Lung (tissue), 12 donors: ENCODE results near the gene TSPAN32. TPM values are rescaled to one million over a fixed set of nuclear protein-coding genes. Genes with fewer than 3 reads are reported as not detected.

Experiments
- ATAC-seq: fragments of 200-7000 bp; cut with Tn5 transposase; one replicate; pipeline ENCODE4 v1.9.1; 2020; ENCODE audit warnings: moderate number of reproducible peaks; ENCODE audit not compliant: insufficient read depth, low FRiP score
- DNase-seq, 3 donors: peaks; one replicate each; pipeline ENCODE4 v3.0.0-alpha.2; 2013 to 2017
- H3K27ac ChIP-seq, 2 donors: one replicate each; pipeline ENCODE4 v1.5.1; 2013; ENCODE audit warnings: mild to moderate bottlenecking in 2 of 2, moderate library complexity in 2 of 2, control low read depth in 1 of 2, inconsistent platforms in 1 of 2, low read depth in 1 of 2, low read length in 1 of 2
- H3K27me3 ChIP-seq, 3 donors: one replicate each; pipeline ENCODE4 v1.5.1; 2013; ENCODE audit warnings: low read length in 2 of 3; ENCODE audit not compliant: control insufficient read depth in 3 of 3, insufficient read depth in 3 of 3
- H3K36me3 ChIP-seq, 4 donors: one replicate each; pipeline ENCODE4 v1.5.1; 2013; ENCODE audit warnings: low read length in 4 of 4, mild to moderate bottlenecking in 1 of 4, moderate library complexity in 1 of 4; ENCODE audit not compliant: control insufficient read depth in 4 of 4, insufficient read depth in 4 of 4
- H3K4me1 ChIP-seq, 5 donors: one replicate each; pipeline ENCODE4 v1.5.1; 2013; ENCODE audit warnings: low read length in 5 of 5, mild to moderate bottlenecking in 2 of 5, moderate library complexity in 1 of 5; ENCODE audit not compliant: control insufficient read depth in 5 of 5, insufficient read depth in 5 of 5
- H3K4me3 ChIP-seq: one replicate; pipeline ENCODE4 v1.5.1; 2013; ENCODE audit warnings: mild to moderate bottlenecking, control low read depth, moderate library complexity
- H3K9ac ChIP-seq, 2 donors: one replicate each; pipeline ENCODE4 v1.5.1; 2013; ENCODE audit warnings: low read length in 2 of 2, control low read depth in 1 of 2; ENCODE audit not compliant: insufficient read depth in 1 of 2
- H3K9me3 ChIP-seq, 4 donors: one replicate each; pipeline ENCODE4 v1.5.1; 2013; ENCODE audit warnings: low read length in 3 of 4, mild to moderate bottlenecking in 1 of 4, moderate library complexity in 1 of 4; ENCODE audit not compliant: control insufficient read depth in 4 of 4, insufficient read depth in 3 of 4
- WGBS, 2 donors: extraction: QIAGEN DNeasy Blood & Tissue Kit; methylation state at CpG; one replicate each; pipeline ENCODE4 v1.1.7; 2013; 5-methylcytosine and 5-hydroxymethylcytosine counted together
- polyA plus RNA-seq, 2 donors: library from polyadenylated mRNA; stranded (reverse); fragments of 200-250 nt; gene quantifications; one replicate each; pipeline ENCODE4 v1.2.1, GENCODE V29; 2013
- total RNA-seq, 2 donors: library from RNA; depleted of rRNA in 1 of 2; stranded (reverse); fragments of >200 nt in 1 of 2; gene quantifications; one replicate each; pipeline ENCODE4 v1.2.1, GENCODE V29; 2014 to 2021
- TF ChIP-seq, protein P1 (sequence below): IDR thresholded peaks from 2 replicates; pipeline ENCODE4 v1.5.1; 2012; ENCODE audit warnings: mild to moderate bottlenecking; ENCODE audit errors: control extremely low read depth, extremely low read depth
- donor health status: control.
- donor health status: control.
- donor health status: Bipolar disorder and iron deficiency.
- donor health status: healthy.
- donor health status: DM: yes; HTN: yes; CAD: no.

Gene TSPAN32
- total and polyA plus RNA-seq, 4 donors, result 6.1 to 7.6 (median 7.1) TPM

DNA sequence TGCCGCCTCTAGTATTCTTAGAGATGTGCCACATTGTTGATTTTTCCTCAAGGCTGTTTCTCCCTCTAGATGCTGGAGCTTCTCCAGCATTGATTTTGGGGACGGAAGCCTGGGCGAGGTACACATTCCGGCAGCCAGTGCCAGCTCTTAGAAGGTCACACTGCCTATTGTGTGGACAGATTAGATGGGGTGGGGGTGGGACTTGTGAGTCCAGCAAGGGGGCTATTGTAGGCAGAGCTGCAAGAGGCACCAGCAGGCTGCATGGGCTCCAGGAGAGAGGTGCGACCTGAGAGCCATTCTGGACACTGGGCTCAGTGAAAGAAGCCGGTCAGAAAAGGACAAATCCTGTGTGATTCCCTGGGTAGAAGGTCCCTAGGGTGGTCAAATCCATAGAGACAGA is 12.5 kb upstream of the TSPAN32 start:
- H3K27ac ChIP-seq, result peak overlapping the region in 1 of 2 donors; percentile 58
- ATAC-seq, result no peak
- peak in 1 of 3 donors; percentile 10 for DNase-seq

DNA sequence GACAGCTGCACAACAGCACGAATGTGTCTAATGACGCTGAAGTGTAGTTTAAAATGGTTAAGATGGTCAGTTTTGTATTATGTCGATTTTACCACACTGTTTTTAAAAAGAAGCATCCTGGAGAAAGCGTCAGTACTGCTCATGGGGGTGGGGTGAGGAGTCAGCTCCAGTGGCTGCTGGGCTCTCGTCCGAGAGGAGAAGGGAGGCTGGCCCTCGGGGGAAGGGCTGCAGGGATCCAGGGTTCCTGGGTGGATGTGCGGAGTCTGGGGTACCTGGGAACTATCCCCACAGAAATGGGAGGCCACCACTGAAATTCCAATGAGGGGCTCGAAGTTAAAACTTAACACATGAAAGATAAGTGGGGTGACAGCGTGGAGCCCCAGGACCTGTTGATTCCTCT is 12.0 kb upstream of the TSPAN32 start:
- no peaks in the 10 kb centered on the region for H3K9me3 ChIP-seq
- DNase-seq (peak in 1 of 3 donors; percentile 16), ATAC-seq (no peak)
- H3K36me3 ChIP-seq, result no peaks in the 10 kb centered on the region
- H3K4me3 ChIP-seq, result no peak overlapping the region
- 72 to 88% methylated on average over 10 of the region's 10 CpGs for WGBS, 2 donors
- H3K27ac ChIP-seq, result peak overlapping the region in 1 of 2 donors; percentile 58
- H3K9ac ChIP-seq, result no peak overlapping the region
- TF ChIP-seq, protein P1, sequence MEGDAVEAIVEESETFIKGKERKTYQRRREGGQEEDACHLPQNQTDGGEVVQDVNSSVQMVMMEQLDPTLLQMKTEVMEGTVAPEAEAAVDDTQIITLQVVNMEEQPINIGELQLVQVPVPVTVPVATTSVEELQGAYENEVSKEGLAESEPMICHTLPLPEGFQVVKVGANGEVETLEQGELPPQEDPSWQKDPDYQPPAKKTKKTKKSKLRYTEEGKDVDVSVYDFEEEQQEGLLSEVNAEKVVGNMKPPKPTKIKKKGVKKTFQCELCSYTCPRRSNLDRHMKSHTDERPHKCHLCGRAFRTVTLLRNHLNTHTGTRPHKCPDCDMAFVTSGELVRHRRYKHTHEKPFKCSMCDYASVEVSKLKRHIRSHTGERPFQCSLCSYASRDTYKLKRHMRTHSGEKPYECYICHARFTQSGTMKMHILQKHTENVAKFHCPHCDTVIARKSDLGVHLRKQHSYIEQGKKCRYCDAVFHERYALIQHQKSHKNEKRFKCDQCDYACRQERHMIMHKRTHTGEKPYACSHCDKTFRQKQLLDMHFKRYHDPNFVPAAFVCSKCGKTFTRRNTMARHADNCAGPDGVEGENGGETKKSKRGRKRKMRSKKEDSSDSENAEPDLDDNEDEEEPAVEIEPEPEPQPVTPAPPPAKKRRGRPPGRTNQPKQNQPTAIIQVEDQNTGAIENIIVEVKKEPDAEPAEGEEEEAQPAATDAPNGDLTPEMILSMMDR, result no peak
- H3K27me3 ChIP-seq, result no peaks in the 10 kb centered on the region
- H3K4me1 ChIP-seq, result peaks cover 0 to 17% (median 4%) of the 10 kb centered on the region in 5 donors

More for the DNA sequence above, 12.5 kb upstream of the TSPAN32 start:
- 71 to 77% methylated on average over 6 of the region's 6 CpGs for WGBS, 2 donors
- Histone ChIP-seq H3K9me3 (no peaks in the 10 kb centered on the region), H3K4me3 (no peak overlapping the region), H3K4me1 (peaks cover 0 to 17% (median 4%) of the 10 kb centered on the region in 5 donors), H3K27me3 (no peaks in the 10 kb centered on the region), H3K9ac (no peak overlapping the region), H3K36me3 (no peaks in the 10 kb centered on the region)
- TF ChIP-seq, protein P1, result no peak

DNA sequence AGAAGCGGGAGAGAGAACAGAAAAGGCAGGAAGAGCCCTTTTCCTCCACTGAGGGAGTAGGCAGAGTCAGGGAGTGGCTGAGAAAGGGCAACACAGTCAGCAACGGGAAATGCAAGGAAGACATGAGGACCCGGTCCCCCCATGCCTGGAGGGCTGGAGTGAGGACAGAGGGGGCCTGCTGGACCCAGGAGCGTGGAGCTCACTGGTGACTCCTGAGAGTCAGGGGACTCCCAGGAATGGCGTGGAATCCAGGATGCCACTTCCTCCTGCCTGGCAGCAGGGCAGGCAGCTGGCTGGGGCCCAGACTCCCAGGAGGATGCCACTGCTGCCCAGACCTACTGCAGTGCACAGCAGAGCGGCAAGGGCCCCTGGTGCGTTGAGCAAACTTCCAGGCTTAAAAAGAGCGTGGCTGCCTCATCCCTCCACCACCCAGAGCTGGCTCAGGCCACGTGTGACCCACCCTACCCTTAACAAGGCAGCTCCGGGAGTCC is 11.4 kb upstream of the TSPAN32 start:
- H3K9ac ChIP-seq, result no peak overlapping the region
- TF ChIP-seq, protein P1, result no peak
- WGBS, 2 donors, result 50 to 62% methylated on average over 9 to 10 of the region's 10 CpGs
- H3K4me1 ChIP-seq, result peaks cover 0 to 17% (median 4%) of the 10 kb centered on the region in 5 donors
- H3K9me3 ChIP-seq, result no peaks in the 10 kb centered on the region
- DNase-seq, result peak in 1 of 3 donors; percentile 10
- peak overlapping the region in 1 of 2 donors; percentile 58 for H3K27ac ChIP-seq
- H3K4me3 ChIP-seq, result no peak overlapping the region
- no peaks in the 10 kb centered on the region for H3K36me3 ChIP-seq
- H3K27me3 ChIP-seq, result no peaks in the 10 kb centered on the region
- no peak for ATAC-seq

DNA sequence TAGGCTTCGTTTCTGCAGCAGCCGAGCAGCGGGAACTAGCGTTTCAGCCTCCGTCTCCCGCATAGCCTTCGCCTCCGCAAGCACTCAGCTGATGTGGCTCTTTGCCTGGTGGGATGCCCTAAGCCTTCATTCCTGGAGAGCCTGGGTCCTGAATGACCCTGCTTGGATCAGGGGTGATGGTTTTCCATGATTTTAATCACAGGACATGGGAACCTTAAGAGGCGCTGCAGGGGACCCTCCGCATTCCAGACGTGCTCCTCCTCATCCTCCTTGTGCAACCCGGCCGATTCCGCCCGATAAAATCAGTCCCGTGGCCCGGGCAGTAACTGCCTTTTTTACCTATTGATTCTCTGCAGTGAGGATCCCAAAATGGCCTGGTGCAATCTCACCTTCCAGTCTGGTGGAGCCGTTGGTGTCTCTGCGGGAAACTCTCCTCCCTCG is 8.3 kb upstream of the TSPAN32 start:
- WGBS, 2 donors, result 74 to 85% methylated on average over 20 of the region's 20 CpGs
- no peak overlapping the region for H3K4me3 ChIP-seq
- DNase-seq, result no peak
- no peak overlapping the region for H3K9ac ChIP-seq
- no peaks in the 10 kb centered on the region for H3K9me3 ChIP-seq
- H3K36me3 ChIP-seq, result no peaks in the 10 kb centered on the region
- no peaks in the 10 kb centered on the region for H3K27me3 ChIP-seq
- no peak overlapping the region for H3K27ac ChIP-seq
- H3K4me1 ChIP-seq, result peaks cover 0 to 3% (median 0%) of the 10 kb centered on the region in 5 donors
- ATAC-seq, result no peak
- TF ChIP-seq, protein P1, result no peak
